Gastrocnemius medialis (tissue), 4 donors: ENCODE measurements around the gene TERB1.

Experiments
- CTCF ChIP-seq, 5 experiments: fragments of 450-650 bp in 3 of 5; fragments of 200-600 bp in 2 of 5; sonication (generic) in 2 of 5; IDR thresholded peaks in 4 of 5; conservative IDR thresholded peaks in 1 of 5; 1 replicate in 4 of 5; 2 replicates in 1 of 5; pipeline ENCODE4 v1.5.1; 2016 to 2019; ENCODE audit warnings: antibody characterized with exemption in 5 of 5, mild to moderate bottlenecking in 3 of 5, moderate library complexity in 3 of 5
- POLR2A ChIP-seq, 2 donors: fragments of 450-650 bp; IDR thresholded peaks; one replicate each; pipeline ENCODE4 v1.6.1; 2017; ENCODE audit warnings: antibody characterized with exemption in 2 of 2, mild to moderate bottlenecking in 2 of 2, moderate library complexity in 2 of 2

GRCh38 chr16:66720766-66721165, 80.6 kb downstream of the TERB1 start:
- TF ChIP-seq CTCF (IDR thresholded peaks at IDR 0.05 in 4 of 5, conservative IDR thresholded peaks at IDR 0.05 in 1 of 5) (no peak), POLR2A (IDR thresholded peaks at IDR 0.05) (no peak)
